ENCODE measurements around the gene TYMP.

DNA sequence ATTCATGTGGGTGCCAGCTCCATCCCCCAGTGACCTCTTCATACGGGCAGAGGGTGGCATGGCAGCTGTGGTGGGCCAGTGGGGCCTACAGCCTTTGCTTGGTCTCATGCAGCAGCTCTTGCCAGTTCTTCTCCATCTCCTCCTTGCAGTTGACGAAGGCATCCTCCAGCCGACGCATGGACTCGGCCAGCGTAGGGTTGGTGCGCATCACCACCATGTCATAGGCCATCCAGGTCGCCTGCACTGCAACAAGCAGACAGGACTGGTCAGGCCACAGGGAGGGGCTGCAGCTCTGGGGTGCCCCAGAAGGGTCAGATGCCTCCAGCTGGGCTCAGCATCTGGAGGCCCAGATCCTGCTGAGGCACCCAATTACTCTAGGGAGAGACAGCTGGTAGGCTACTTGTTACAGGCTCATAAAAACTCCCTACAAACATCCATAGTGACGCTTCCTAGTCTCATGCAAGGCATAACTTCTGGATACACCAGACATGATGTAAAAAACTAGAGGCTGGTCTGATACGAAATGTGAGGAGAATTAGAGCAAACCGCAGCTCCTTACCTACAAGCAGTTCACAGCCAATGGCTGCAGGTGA is 21.4 kb upstream of the TYMP start:
- no peak for TF ChIP-seq BCL11A (IDR thresholded peaks at IDR 0.05; ENCODE audit: low read depth in 2 of 2, low read length in 2 of 2)
- no peak for TF ChIP-seq EGR1 (IDR thresholded peaks at IDR 0.05; ENCODE audit: borderline replicate concordance, low read depth, low read length)
- no peak for TF ChIP-seq CHD2 (IDR thresholded peaks at IDR 0.05; ENCODE audit: low read length)
- TF ChIP-seq, protein P1, sequence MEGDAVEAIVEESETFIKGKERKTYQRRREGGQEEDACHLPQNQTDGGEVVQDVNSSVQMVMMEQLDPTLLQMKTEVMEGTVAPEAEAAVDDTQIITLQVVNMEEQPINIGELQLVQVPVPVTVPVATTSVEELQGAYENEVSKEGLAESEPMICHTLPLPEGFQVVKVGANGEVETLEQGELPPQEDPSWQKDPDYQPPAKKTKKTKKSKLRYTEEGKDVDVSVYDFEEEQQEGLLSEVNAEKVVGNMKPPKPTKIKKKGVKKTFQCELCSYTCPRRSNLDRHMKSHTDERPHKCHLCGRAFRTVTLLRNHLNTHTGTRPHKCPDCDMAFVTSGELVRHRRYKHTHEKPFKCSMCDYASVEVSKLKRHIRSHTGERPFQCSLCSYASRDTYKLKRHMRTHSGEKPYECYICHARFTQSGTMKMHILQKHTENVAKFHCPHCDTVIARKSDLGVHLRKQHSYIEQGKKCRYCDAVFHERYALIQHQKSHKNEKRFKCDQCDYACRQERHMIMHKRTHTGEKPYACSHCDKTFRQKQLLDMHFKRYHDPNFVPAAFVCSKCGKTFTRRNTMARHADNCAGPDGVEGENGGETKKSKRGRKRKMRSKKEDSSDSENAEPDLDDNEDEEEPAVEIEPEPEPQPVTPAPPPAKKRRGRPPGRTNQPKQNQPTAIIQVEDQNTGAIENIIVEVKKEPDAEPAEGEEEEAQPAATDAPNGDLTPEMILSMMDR (IDR thresholded peaks at IDR 0.05; ENCODE audit: control extremely low read depth in 1 of 3, insufficient read depth in 1 of 3, low read depth in 1 of 3, low read length in 3 of 3) = no peak
- no peak for TF ChIP-seq EZH2 (IDR thresholded peaks at IDR 0.05; ENCODE audit: low read depth, low read length, severe bottlenecking)
- TF ChIP-seq JUN (IDR thresholded peaks at IDR 0.05; ENCODE audit: low read depth, low read length) = no peak
- no peak for TF ChIP-seq POLR2AphosphoS5 (IDR thresholded peaks at IDR 0.05; ENCODE audit: low read depth, low read length)
- TF ChIP-seq RAD21 (IDR thresholded peaks at IDR 0.05 in 1 of 2, conservative IDR thresholded peaks at IDR 0.05 in 1 of 2; ENCODE audit: low read depth in 2 of 2, low read length in 2 of 2) = no peak
- TF ChIP-seq KDM5A (IDR thresholded peaks at IDR 0.05; ENCODE audit: low read length) = no peak
- no peak for TF ChIP-seq KDM1A (IDR thresholded peaks at IDR 0.05; ENCODE audit: borderline replicate concordance, low read length)
